Stimulated activated CD4-positive, alpha-beta T cell treated with anti-CD3 and anti-CD28 coated beads, Interleukin-1b, Interleukin-23, amount 100 ng/mL, for 4 hours (primary cell): ENCODE measurements around the gene YBX2.

Source experiments
- DNase-seq, 2 donors: peaks; one replicate each; pipeline ENCODE4 v3.0.0-alpha.2; 2020; ENCODE audit warnings: low read depth in 2 of 2

YBX2 gene

DNA sequence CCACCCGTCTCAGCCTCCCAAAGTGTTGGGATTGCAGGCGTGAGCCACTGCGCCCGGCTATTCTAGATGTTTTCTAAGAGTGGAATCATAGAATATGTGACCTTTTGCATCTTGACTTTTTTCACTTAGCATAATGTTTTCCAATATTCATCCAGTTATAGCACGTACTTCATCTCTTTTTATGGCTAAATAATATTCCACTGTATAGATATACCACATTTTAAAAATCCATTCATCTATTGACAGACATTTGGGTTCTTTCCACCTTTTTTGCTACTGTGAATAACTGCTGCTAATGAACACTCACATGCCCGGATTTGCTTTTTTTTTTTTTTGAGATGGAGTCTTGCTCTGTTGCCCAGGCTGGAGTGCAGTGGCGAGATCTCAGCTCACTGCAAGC lies 9.7 kb upstream of the YBX2 start:
- no peak for DNase-seq

DNA sequence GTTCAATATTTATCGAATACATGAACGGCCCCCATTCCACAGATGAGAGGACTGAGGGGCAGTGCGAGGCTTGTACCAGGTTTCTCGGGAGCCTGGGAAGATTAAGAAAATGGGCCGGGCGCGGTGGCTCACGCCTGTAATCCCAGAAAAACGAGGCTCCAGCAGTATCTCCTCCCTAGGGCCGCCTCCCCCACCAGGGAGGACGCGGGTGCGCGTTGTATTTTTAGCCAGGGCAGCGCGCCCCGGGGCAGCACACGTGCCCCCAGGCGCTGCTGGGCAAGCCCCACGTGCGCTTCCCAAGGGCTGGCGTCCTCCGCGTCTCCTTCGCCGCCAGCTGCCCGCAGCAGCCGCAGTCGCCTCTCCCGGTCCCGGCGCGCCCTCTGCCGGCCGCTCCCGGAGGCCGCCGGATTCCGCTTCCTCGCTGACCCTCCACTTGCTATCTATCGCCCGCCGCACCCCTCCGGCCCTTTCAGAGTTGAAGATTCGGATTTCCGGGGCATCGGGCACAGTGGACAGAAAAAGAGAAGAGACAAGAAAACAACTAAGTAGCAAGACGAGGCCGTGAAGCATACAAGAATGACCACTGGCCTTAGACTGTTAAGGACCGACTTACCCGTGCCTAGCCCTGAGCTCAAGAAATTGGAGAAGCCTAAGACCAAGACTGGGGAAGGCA lies 1.9 kb upstream of the YBX2 start:
- peak; percentile 60 to 66 for DNase-seq

DNA sequence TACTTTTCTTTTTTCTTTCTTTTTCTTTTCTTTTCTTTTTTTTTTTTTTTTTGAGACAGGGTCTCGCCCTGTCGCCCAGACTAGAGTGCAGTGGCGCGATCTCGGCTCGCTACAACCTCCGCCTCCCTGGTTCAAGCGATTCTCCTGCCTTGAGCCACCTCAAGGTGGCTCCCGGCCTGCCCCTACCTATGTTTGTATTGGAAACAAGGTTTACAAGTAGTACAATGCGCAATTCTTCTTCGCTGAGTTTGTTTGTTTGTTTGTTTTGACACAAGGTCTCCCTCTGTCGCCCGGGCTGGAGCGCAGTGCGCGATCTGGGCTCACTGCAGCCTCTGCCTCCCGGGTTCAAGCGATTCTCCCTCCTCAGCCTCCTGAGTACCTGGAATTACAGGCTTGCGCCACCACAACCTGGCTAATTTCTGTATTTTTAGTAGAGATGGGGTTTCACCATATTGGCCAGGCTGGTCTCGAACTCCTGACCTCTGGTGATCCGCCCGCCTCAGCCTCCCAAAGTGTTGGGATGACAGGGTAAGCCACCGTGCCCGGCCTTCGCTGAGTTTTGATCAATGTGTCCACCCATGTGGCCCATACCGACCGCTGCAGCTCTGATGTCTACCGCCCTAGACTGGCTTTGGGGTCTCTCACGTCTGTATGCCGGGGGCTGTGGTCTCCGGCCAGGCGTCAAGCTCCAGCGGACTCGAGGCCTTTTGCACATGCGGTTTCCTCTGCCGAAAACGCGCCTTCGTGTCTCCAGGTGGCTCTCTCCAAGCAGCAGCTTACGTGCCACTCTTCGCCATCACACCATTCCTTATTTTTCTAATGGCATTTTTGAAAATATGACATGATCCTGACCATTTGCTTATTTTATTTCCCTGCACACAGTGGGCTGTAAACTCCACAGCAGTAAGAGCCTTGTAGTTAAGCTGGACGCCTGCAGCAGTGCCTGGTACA lies 1.1 kb upstream of the YBX2 start:
- no peak for DNase-seq

DNA sequence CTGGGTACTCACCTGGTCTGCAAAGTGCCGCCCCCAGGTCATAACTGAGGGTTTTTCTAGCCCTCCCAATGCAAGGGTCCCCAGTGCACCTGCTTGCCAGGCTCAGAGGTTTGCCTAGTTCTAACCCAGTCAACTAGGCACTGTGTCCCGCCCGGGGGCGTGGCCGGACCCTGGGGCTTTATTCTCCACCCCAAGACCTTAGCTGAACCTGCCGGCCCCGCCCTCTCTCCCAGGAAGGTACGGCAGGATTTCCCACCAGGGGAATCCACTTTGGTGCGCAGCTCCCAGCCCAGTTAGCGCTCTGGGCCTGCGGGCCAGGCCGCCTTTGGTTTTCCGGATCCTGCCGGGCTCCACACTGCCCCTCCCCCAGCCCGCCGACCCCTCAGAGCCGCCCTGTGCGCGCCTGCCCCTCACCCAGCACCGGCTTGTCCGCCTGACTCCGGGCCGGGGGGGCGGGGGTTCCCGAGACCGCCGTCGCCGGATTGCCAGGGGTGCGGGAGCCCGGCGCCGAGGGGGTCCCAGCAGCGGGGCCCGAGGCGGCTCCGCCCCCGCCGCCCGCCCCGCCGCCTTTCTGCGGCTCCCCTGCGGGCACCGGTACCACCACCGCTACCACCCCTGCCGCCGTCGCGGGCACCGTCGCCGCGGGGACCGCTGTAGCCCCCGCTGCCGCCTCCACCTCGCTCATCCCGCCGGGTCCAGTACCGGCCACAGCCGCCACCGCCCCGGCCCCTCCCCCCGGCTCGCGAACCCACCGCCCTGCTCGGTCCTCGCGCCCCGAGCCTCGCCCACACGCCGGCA lies 424 bp downstream of the YBX2 start:
- no peak for DNase-seq

DNA sequence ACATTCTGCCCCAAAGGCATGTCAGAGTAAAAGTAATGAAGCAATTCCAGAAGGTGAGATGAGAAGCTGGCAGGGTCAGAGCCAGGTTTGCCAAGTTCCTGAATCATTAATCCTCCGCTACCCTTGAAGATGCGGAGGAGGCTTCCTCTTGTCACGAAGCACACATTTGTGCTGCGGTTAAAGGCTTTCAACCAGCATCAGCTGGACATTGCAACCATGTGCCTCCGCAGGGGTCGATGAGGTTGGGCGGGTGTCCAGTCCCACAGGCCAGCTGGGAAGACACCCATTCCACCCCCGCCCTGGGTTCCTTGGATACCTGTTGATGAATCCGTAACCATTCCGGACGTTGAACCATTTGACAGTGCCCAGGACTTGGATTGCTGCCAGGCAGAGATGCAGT lies 1.3 kb downstream of the YBX2 start:
- DNase-seq: no peak

DNA sequence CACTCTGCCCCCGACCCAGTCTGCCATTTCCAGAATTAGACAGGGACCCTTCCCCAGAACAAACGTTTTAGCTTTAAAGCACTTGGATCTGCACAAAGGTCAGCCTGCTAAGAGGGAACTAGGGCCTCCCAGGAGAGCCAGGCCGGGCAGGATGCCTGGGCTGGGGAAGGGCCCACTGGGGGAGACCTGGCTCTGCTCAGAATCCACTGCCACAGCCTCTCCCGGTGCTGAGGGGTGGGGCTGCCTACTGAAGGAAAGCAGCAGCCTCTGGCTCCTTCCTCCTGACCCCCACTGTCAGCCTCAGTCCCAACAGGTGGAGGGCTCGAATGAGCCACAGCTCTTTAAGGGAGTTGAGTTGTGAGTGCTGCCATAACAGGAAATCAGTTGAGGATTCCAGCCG lies 1.7 kb downstream of the YBX2 start:
- DNase-seq: no peak

DNA sequence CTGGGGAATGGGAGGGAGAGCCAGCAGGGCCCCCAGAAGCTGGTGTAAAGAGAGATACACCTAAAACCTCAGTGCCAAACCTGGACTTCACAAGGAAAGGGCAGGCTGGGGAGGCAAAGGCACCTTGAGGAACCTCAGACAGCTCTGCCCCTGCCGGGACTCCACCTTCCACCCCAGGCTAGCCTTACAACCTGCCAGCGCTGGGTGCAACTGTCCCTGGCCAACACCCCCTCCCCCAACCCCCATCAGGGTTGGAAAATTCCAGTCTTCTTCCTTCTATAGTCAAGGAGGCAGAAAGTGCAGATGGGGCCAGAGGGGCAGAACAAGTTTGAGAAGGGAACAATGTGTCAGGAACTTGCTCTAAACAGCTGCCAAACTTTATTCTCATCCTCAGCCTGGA lies 2.2 kb downstream of the YBX2 start:
- DNase-seq: no peak

DNA sequence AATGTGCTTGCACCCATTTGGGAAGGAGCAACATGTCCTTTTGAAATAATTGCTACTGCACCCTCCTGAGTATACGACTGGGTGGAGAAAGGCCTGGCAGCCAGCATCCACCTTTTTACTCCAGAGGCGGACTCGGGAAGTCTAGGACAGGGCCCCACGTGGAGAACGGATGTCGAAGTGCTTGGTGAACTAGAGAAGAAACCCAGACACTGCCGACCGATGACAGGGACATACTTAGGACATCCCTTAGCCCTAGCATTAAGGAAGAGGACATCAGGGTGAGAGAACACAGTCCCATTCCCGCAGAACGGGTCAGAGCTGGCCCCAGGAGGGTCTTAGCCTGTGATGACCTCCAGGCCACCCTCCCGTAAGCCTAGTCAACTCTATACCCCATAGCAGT lies 3.8 kb downstream of the YBX2 start:
- no peak for DNase-seq

DNA sequence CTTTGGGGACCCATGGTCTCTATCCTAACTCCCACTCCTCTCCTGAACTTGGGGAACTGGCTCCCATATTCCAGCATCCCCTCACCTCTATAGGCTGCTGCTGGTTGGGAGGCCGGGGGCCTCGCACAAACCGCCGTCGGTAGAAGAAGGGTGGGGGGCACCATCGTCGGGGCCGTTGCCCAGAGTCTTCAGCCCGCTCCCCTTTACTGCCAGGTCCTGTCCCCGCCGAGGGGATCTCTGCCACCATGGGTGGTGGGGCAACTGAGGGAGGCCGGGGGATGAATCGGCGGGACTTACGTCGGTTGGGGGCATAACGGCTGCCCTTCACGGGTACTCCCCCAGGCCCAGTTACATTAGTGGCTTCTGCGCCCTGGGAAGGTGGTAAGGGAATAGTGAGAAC lies 4.3 kb downstream of the YBX2 start:
- DNase-seq: no peak

DNA sequence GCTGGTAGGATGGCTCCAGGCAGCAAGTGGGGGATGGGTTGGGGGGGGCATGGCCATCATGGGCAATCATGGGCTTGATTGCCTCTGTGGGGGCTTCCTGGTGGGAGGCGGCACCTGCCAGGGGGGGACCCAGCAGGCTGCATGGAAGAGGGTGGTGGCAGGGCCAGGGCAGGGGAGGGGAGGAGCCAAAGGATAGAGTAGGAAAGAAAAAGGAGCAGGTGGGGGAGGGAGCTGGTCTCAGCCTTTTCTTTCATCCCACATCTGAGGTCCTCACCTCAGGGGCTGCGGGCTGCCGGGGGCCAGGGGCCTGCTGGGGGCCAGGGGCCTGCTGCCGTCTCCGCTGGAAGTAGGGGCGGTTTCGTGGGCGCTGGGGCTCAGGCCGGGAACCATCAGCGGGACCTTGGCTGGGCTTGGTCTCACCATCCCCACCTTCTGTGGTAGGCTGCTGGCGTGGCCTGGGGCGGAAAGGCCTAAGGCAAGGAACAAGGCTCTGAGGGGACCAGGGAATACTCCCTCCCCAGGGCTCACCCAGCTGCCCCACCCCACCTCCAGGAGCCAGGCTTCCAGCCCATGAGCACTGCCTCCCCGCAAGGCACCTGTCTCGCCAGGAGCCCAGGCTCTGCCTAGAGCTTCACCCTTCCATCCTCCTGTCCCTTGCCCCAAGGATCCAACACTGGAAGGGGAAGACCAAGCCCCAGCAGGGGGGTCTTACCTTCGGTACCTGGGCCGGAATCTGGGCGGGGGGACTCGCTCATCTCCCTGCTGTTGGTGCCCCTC lies 5.0 kb downstream of the YBX2 start:
- no peak for DNase-seq

DNA sequence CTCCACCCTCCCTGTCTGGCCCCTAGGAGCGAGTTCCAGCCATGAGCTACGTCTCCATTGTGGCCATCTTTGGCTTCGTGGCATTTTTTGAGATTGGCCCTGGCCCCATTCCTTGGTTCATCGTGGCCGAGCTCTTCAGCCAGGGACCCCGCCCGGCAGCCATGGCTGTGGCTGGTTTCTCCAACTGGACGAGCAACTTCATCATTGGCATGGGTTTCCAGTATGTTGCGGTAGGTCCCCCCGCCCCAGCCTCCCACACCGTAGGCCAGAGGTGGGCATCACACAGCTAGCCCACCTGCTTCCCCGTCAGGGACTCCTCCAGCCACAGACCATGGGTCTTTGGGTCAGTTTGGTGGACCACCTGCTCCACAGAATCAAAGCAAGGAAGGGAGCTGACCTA lies 8.8 kb downstream of the YBX2 start:
- no peak for DNase-seq

DNA sequence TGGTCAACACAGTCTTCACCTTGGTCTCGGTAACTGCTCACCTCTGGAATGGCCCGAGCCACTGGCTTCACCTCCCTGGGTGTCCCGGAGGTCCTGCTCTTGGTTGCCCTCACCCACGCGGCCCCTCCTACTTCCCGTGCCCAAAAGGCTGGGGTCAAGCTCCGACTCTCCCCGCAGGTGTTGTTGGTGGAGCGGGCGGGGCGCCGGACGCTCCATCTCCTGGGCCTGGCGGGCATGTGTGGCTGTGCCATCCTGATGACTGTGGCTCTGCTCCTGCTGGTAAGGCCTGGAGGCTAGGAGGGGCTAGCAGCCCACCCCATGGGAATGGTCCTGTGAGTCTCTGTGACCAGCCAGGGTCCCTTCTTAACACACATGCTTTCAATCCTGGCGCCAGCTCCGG lies 9.5 kb downstream of the YBX2 start:
- DNase-seq: no peak

DNA sequence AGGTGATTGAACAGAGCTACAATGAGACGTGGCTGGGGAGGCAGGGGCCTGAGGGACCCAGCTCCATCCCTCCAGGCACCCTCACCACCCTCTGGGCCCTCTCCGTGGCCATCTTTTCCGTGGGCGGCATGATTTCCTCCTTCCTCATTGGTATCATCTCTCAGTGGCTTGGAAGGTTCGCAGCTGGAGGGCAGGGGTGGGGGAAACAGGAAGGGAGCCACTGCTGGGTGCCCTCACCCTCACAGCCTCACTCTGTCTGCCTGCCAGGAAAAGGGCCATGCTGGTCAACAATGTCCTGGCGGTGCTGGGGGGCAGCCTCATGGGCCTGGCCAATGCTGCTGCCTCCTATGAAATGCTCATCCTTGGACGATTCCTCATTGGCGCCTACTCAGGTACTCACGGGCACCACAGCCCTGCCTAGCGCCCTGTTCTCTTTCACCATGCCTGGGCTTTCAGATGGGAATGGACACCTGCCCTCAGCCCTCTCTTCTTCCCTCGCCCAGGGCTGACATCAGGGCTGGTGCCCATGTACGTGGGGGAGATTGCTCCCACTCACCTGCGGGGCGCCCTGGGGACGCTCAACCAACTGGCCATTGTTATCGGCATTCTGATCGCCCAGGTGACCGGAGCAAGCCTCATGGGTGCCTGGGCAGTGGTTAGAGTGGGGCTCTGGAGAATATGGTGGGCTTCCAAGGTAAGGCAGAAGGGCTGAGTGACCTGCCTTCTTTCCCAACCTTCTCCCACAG lies 10.8 kb downstream of the YBX2 start:
- no peak for DNase-seq

DNA sequence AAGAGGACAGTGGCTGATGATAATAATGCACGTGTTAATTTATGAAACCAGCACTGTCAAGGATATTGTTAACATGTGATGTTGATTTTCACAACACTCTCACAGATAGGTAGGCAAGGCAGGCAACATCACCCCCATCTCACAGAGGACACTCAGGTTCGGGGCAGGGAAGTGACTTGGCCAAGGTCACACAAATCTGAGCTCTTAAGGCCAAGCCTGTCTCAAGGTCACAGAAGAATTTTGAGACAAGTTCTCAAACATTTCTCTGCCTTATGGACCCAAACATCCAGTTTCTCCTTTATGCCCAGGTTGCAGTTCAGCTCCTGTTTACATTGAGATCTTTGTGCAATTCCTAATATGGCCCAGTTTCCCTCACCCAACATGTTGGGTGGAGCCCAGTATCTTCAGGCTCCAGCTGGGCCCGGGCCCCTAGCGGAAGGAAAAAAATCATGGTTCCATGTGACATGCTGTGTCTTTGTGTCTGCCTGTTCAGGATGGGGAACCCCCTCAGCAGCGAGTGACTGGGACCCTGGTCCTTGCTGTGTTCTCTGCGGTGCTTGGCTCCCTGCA lies 11.6 kb downstream of the YBX2 start:
- DNase-seq: no peak

DNA sequence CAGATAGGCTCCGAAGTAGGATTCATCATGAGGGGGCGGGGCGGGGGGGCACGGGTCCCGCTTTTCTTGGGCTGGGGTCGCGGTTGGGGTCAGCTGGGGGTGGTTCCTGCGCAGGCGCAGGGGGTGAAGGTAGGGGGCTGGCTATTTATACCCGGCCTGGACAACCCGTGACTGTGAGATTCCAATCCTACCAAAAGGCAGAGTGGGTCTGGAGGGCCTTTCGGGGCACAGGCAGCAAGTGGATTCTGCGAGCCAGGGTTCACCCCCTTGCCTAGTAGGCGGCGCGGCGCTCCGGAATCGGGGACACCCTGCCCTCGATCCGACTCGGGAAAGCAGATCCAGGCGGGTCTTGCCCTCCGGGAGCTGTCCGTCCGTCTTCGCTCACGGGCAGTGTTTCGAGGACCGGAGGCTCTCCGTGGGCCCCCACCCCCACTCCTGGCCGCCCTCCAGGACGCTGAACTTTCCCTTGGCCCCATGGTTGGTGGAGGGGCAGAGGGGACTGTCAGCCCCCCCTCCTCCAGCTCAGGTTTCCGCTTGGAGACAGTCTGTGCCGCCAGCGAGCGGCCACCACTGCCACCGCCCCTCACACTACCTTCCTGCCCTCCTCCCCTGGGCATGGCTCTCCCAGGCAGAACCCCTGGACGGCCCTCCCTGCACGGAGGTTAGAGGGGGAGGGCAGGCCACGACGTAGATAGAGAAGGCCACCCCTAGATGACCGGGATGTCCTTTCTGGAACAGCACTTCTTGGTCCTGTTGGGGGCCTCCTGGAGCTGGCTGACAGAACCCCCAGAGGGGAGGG lies 12.3 kb downstream of the YBX2 start:
- no peak for DNase-seq

DNA sequence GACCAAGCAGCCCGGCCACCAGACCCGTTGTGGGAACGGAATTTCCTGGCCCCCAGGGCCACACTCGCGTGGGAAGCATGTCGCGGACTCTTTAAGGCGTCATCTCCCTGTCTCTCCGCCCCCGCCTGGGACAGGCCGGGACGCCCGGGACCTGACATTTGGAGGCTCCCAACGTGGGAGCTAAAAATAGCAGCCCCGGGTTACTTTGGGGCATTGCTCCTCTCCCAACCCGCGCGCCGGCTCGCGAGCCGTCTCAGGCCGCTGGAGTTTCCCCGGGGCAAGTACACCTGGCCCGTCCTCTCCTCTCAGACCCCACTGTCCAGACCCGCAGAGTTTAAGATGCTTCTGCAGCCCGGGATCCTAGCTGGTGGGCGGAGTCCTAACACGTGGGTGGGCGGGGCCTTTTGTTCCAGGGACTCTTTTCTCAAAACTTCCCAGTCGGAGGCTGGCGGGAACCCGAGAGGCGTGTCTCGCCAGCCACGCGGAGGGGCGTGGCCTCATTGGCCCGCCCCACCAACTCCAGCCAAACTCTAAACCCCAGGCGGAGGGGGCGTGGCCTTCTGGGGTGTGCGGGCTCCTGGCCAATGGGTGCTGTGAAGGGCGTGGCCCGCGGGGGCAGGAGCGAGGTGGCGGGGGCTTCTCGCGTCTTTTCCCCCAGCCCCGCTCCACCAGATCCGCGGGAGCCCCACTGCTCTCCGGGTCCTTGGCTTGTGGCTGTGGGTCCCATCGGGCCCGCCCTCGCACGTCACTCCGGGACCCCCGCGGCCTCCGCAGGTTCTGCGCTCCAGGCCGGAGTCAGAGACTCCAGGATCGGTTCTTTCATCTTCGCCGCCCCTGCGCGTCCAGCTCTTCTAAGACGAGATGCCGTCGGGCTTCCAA lies 13.1 kb downstream of the YBX2 start, which contains the start of gene SLC2A4:
SLC2A4 (plus strand) TSS at position 645 of the 879 bp plus-strand sequence; CDS start at position 862, 217 bp downstream.
- DNase-seq: peak; percentile 84 to 93

DNA sequence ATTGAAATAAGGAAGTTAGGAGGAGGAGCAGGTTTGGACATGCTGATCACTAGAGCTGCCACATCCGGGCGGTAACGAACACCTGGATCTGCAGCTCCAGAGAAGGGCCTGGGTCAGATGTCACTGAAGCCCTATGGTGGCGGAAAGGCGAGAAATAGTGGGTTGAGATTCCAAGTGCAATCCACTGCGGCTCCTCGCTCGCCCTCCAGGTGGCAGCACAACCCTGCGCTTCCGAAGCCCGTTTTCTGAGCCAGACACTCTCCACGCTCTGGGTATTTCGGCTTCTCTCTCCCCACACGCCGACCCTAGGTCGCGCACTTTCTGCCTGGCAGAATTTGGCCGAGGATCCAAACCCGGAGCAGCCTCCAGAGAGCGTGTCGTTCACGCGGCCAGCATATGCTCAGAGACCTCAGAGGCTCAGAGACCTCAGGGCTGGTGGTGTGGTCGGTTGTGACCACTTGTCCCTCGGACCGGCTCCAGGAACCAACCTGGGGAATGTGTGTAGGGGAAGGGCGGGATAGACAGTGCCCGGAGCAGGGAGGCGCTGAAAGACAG lies 13.8 kb downstream of the YBX2 start:
- peak; percentile 78 to 89 for DNase-seq

DNA sequence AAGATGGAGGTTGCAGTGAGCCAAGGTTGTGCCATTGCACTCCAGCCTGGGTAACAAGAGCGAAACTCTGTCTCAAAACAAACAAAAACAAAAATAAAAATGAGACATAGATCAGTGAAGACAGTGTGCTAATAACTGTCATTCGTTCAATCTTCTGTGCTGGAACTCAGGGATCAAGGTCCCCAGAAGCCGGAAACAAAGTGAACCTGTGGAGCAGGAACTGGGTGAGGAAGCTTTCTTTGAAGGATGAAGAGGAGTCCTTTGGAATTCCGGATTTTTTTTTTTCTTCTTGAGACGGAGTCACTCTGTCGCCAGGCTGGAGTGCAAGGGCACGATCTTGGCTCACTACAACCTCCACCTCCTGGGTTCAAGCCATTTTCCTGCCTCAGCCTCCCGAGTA lies 15.0 kb downstream of the YBX2 start:
- no peak for DNase-seq
